ENCODE data around the gene TTBK1.

- TF ChIP-seq POLR2A (IDR thresholded peaks at IDR 0.05; ENCODE audit: low read length) (no peak), GATA1 (IDR thresholded peaks at IDR 0.05; ENCODE audit: low read depth, low read length) (no peak)
Observed at GRCh38 chr6:43275801-43276576, 32.7 kb downstream of the TTBK1 start.
